ENCODE measurements around the gene CTSW.

The CTSW gene

GRCh38 chr11:65854161-65854592 is 25.5 kb upstream of the CTSW start:
- H3K27me3 ChIP-seq (ENCODE audit: control insufficient read depth in 1 of 2, insufficient read depth in 1 of 2, low read length in 2 of 2) = no peaks in the 10 kb centered on the region
- peaks cover 5% of the 10 kb centered on the region for H3K9me3 ChIP-seq (ENCODE audit: control insufficient read depth, low read length)
- H3K9ac ChIP-seq (ENCODE audit: low read length) = peak overlapping the region; percentile 94
- no peak overlapping the region for H3K4ac ChIP-seq (ENCODE audit: low read depth in 1 of 2, low read length in 2 of 2)
- no peak overlapping the region for H2AFZ ChIP-seq (ENCODE audit: low read depth, low read length)
- no peak overlapping the region for H2BK120ac ChIP-seq (ENCODE audit: low read depth, low read length)
- H2AK5ac ChIP-seq (ENCODE audit: low read length, severe bottlenecking) = no peak overlapping the region
- no peak overlapping the region for H2BK5ac ChIP-seq (ENCODE audit: low read depth, low read length, poor library complexity, severe bottlenecking)
- no peak overlapping the region for H3K27ac ChIP-seq (ENCODE audit: low read length, poor library complexity, severe bottlenecking)
- H2BK15ac ChIP-seq (ENCODE audit: low read depth, poor library complexity, severe bottlenecking) = no peak overlapping the region
- peaks cover 29% of the 10 kb centered on the region for H3K4me1 ChIP-seq (ENCODE audit: control insufficient read depth, insufficient read depth, low read depth, low read length)
- peaks cover 57 to 63% of the 10 kb centered on the region in 2 experiments for H3K36me3 ChIP-seq (ENCODE audit: control insufficient read depth in 1 of 2, insufficient read depth in 2 of 2, low read depth in 1 of 2, low read length in 2 of 2)
- no peak overlapping the region for H4K8ac ChIP-seq (ENCODE audit: low read length)
- H3K18ac ChIP-seq (ENCODE audit: low read depth in 1 of 2, low read length in 2 of 2) = no peak overlapping the region
- 98% methylated on average over 4 of the region's 4 CpGs for WGBS
- no peak overlapping the region for H3K4me3 ChIP-seq (ENCODE audit: insufficient read depth in 1 of 2, low read depth in 1 of 2, low read length in 2 of 2)
- peaks cover 5% of the 10 kb centered on the region for H3K79me1 ChIP-seq (replicated peaks; ENCODE audit: low read length, poor library complexity, severe bottlenecking)
- H3K14ac ChIP-seq (ENCODE audit: low read length in 2 of 2) = no peak overlapping the region
- DNase-seq = no peak
- H4K91ac ChIP-seq (ENCODE audit: low read length) = no peak overlapping the region
- no peak overlapping the region for H3K4me2 ChIP-seq (ENCODE audit: low read length, poor library complexity, severe bottlenecking)
- H3K23ac ChIP-seq (ENCODE audit: low read length in 2 of 2) = no peak overlapping the region
- no peak overlapping the region for H2BK12ac ChIP-seq (ENCODE audit: low read length in 2 of 2)

GRCh38 chr11:65854852-65855837 is 24.5 kb upstream of the CTSW start:
- H2BK120ac ChIP-seq (ENCODE audit: low read depth, low read length) = no peak overlapping the region
- H3K18ac ChIP-seq (ENCODE audit: low read depth in 1 of 2, low read length in 2 of 2) = no peak overlapping the region
- H4K8ac ChIP-seq (ENCODE audit: low read length) = no peak overlapping the region
- no peak overlapping the region for H3K23ac ChIP-seq (ENCODE audit: low read length in 2 of 2)
- H3K79me1 ChIP-seq (replicated peaks; ENCODE audit: low read length, poor library complexity, severe bottlenecking) = peaks cover 5% of the 10 kb centered on the region
- peaks cover 31% of the 10 kb centered on the region for H3K4me1 ChIP-seq (ENCODE audit: control insufficient read depth, insufficient read depth, low read depth, low read length)
- H2BK12ac ChIP-seq (ENCODE audit: low read length in 2 of 2) = no peak overlapping the region
- H3K4me3 ChIP-seq (ENCODE audit: insufficient read depth in 1 of 2, low read depth in 1 of 2, low read length in 2 of 2) = peak overlapping the region in 1 of 2 experiments; percentile 94
- peaks cover 57 to 61% of the 10 kb centered on the region in 2 experiments for H3K36me3 ChIP-seq (ENCODE audit: control insufficient read depth in 1 of 2, insufficient read depth in 2 of 2, low read depth in 1 of 2, low read length in 2 of 2)
- H2BK5ac ChIP-seq (ENCODE audit: low read depth, low read length, poor library complexity, severe bottlenecking) = no peak overlapping the region
- H3K9me3 ChIP-seq (ENCODE audit: control insufficient read depth, low read length) = peaks cover 5% of the 10 kb centered on the region
- H4K91ac ChIP-seq (ENCODE audit: low read length) = no peak overlapping the region
- H2AFZ ChIP-seq (ENCODE audit: low read depth, low read length) = no peak overlapping the region
- H3K9ac ChIP-seq (ENCODE audit: low read length) = peak overlapping the region; percentile 94
- DNase-seq = no peak
- H3K27me3 ChIP-seq (ENCODE audit: control insufficient read depth in 1 of 2, insufficient read depth in 1 of 2, low read length in 2 of 2) = no peaks in the 10 kb centered on the region
- H2BK15ac ChIP-seq (ENCODE audit: low read depth, poor library complexity, severe bottlenecking) = no peak overlapping the region
- H3K27ac ChIP-seq (ENCODE audit: low read length, poor library complexity, severe bottlenecking) = no peak overlapping the region
- 95% methylated on average over 13 of the region's 15 CpGs for WGBS
- peak overlapping the region; percentile 8 for H3K4me2 ChIP-seq (ENCODE audit: low read length, poor library complexity, severe bottlenecking)
- H2AK5ac ChIP-seq (ENCODE audit: low read length, severe bottlenecking) = no peak overlapping the region
- H3K4ac ChIP-seq (ENCODE audit: low read depth in 1 of 2, low read length in 2 of 2) = no peak overlapping the region
- H3K14ac ChIP-seq (ENCODE audit: low read length in 2 of 2) = no peak overlapping the region

- H3K27ac ChIP-seq (ENCODE audit: low read length, poor library complexity, severe bottlenecking) = no peak overlapping the region
Observed at GRCh38 chr11:65855927-65856363, 23.7 kb upstream of the CTSW start.

More at GRCh38 chr11:65855927-65856363, 23.7 kb upstream of the CTSW start:
- H2BK5ac ChIP-seq (ENCODE audit: low read depth, low read length, poor library complexity, severe bottlenecking) = no peak overlapping the region
- H2AK5ac ChIP-seq (ENCODE audit: low read length, severe bottlenecking) = no peak overlapping the region
- peaks cover 31% of the 10 kb centered on the region for H3K4me1 ChIP-seq (ENCODE audit: control insufficient read depth, insufficient read depth, low read depth, low read length)
- H3K4me3 ChIP-seq (ENCODE audit: insufficient read depth in 1 of 2, low read depth in 1 of 2, low read length in 2 of 2) = peak overlapping the region in 1 of 2 experiments; percentile 94
- no peak overlapping the region for H2BK120ac ChIP-seq (ENCODE audit: low read depth, low read length)
- no peak overlapping the region for H2AFZ ChIP-seq (ENCODE audit: low read depth, low read length)
- no peak overlapping the region for H3K18ac ChIP-seq (ENCODE audit: low read depth in 1 of 2, low read length in 2 of 2)
- DNase-seq = no peak
- H3K36me3 ChIP-seq (ENCODE audit: control insufficient read depth in 1 of 2, insufficient read depth in 2 of 2, low read depth in 1 of 2, low read length in 2 of 2) = peaks cover 53 to 55% of the 10 kb centered on the region in 2 experiments
- H3K4me2 ChIP-seq (ENCODE audit: low read length, poor library complexity, severe bottlenecking) = peak overlapping the region; percentile 64
- H2BK15ac ChIP-seq (ENCODE audit: low read depth, poor library complexity, severe bottlenecking) = no peak overlapping the region
- no peak overlapping the region for H4K91ac ChIP-seq (ENCODE audit: low read length)
- no peak overlapping the region for H3K23ac ChIP-seq (ENCODE audit: low read length in 2 of 2)
- no peak overlapping the region for H3K4ac ChIP-seq (ENCODE audit: low read depth in 1 of 2, low read length in 2 of 2)
- H2BK12ac ChIP-seq (ENCODE audit: low read length in 2 of 2) = no peak overlapping the region
- H3K9me3 ChIP-seq (ENCODE audit: control insufficient read depth, low read length) = peaks cover 5% of the 10 kb centered on the region
- no peak overlapping the region for H3K14ac ChIP-seq (ENCODE audit: low read length in 2 of 2)
- H3K79me1 ChIP-seq (replicated peaks; ENCODE audit: low read length, poor library complexity, severe bottlenecking) = peaks cover under 1% of the 10 kb centered on the region
- no peaks in the 10 kb centered on the region for H3K27me3 ChIP-seq (ENCODE audit: control insufficient read depth in 1 of 2, insufficient read depth in 1 of 2, low read length in 2 of 2)
- peak overlapping the region; percentile 94 for H3K9ac ChIP-seq (ENCODE audit: low read length)
- 95% methylated on average over 15 of the region's 15 CpGs for WGBS
- no peak overlapping the region for H4K8ac ChIP-seq (ENCODE audit: low read length)
